ENCODE results near the gene MGAT4A.

MGAT4A gene

DNA sequence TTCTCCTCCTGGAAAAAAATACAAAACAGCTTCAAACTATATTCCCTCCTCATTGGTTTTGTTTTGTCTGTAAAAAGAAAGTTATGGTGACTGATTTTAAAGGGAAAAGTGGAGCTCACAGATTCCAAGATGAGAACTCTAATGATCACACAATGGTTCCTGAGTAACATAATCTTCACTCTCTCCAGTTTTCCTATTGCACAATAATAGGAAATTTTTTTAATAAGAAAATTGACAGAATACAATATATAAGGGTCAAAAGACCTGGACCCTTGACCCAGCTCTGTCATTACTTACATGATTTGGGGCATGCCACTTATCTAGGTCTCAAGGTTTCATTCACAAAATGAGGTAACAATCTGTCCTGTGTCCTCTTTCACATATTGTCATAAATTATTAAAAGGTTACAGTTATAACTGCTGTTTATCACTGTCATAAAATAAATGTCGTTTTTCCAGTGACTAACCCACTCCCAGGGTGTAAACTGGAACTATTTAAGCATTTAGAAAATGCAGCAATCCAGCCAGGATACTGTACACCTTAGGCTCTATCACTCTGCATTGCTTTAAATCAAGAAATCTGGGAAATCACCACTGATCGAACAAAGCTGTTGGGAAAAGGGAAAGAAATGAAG lies 4.1 kb downstream of the MGAT4A start:
- peaks cover 6% of the 10 kb centered on the region for H3K79me1 ChIP-seq (ENCODE audit: low read length)
- no peak overlapping the region for H3K4me3 ChIP-seq (ENCODE audit: low read depth, low read length)
- DNase-seq = peak in 1 of 2 donors; percentile 53
- H3K9me3 ChIP-seq (ENCODE audit: insufficient read depth, low read depth, low read length) = no peaks in the 10 kb centered on the region
- no peak overlapping the region for H2AFZ ChIP-seq (ENCODE audit: insufficient read depth, low read length, poor library complexity)
- no peak overlapping the region for H3K18ac ChIP-seq (ENCODE audit: low read length)
- peaks cover 5% of the 10 kb centered on the region for H3K79me2 ChIP-seq (ENCODE audit: control insufficient read depth, insufficient read depth, low read length, poor library complexity)
- H3K27me3 ChIP-seq (ENCODE audit: insufficient read depth, low read length) = peaks cover 12% of the 10 kb centered on the region
- no peak overlapping the region for H2AK5ac ChIP-seq (ENCODE audit: low read length)
- H3K23ac ChIP-seq (ENCODE audit: low read length) = no peak overlapping the region
- H2BK12ac ChIP-seq (ENCODE audit: low read length) = no peak overlapping the region
- H4K91ac ChIP-seq (ENCODE audit: low read depth, low read length) = no peak overlapping the region
- H3K14ac ChIP-seq (ENCODE audit: low read length) = no peak overlapping the region
- no peak overlapping the region for H2BK5ac ChIP-seq (ENCODE audit: low read depth, low read length, poor library complexity)
- no peak overlapping the region for H2BK120ac ChIP-seq (ENCODE audit: insufficient read depth, low read length, poor library complexity)
- no peaks in the 10 kb centered on the region for H3K36me3 ChIP-seq (ENCODE audit: control insufficient read depth in 1 of 2, insufficient read depth in 2 of 2, low read length in 2 of 2)
- no peak overlapping the region for H3K4me2 ChIP-seq (ENCODE audit: low read length)
- no CpG with 5 or more reads among the region's 2 CpGs for WGBS (ENCODE audit: extremely low coverage, insufficient coverage, insufficient read length)
- no peak overlapping the region for H4K8ac ChIP-seq (ENCODE audit: low read depth, low read length)
- H3K4ac ChIP-seq (ENCODE audit: low read depth, low read length) = no peak overlapping the region
- H3K9ac ChIP-seq (ENCODE audit: low read length) = no peak overlapping the region
- H4K12ac ChIP-seq (ENCODE audit: low read depth, low read length) = no peak overlapping the region
- no peak overlapping the region for H3K27ac ChIP-seq (ENCODE audit: low read depth, low read length)
- no peaks in the 10 kb centered on the region for H3K4me1 ChIP-seq (ENCODE audit: control insufficient read depth in 1 of 2, insufficient read depth in 2 of 2, low read length in 2 of 2)

DNA sequence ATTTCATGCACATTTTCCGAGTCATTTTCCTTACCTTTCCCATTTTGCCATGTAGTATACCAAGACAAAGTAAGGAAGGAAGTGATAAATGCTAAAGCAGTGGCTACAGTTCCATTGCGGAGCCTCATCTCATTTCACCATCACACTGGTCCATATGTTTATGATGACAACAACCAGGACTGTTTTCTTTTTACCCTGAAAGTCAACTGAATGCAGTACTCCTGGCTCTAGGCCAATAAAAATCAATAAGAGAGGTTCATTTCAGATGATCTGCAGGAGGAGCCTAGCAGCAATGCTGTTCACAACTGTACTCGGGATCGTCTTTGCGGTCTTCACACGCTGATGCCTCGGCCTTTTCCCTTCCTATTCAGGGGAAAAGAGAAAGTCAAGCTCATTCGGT lies 4.7 kb downstream of the MGAT4A start:
- H4K8ac ChIP-seq (ENCODE audit: low read depth, low read length) = no peak overlapping the region
- H4K91ac ChIP-seq (ENCODE audit: low read depth, low read length) = no peak overlapping the region
- H3K4me3 ChIP-seq (ENCODE audit: low read depth, low read length) = no peak overlapping the region
- DNase-seq = no peak
- no CpG with 5 or more reads among the region's 8 CpGs for WGBS (ENCODE audit: extremely low coverage, insufficient coverage, insufficient read length)
- H4K12ac ChIP-seq (ENCODE audit: low read depth, low read length) = no peak overlapping the region
- H3K4ac ChIP-seq (ENCODE audit: low read depth, low read length) = no peak overlapping the region
- no peak overlapping the region for H2BK120ac ChIP-seq (ENCODE audit: insufficient read depth, low read length, poor library complexity)
- no peak overlapping the region for H3K14ac ChIP-seq (ENCODE audit: low read length)
- H3K9me3 ChIP-seq (ENCODE audit: insufficient read depth, low read depth, low read length) = no peaks in the 10 kb centered on the region
- no peaks in the 10 kb centered on the region for H3K36me3 ChIP-seq (ENCODE audit: control insufficient read depth in 1 of 2, insufficient read depth in 2 of 2, low read length in 2 of 2)
- no peaks in the 10 kb centered on the region for H3K4me1 ChIP-seq (ENCODE audit: control insufficient read depth in 1 of 2, insufficient read depth in 2 of 2, low read length in 2 of 2)
- H2AK5ac ChIP-seq (ENCODE audit: low read length) = no peak overlapping the region
- no peak overlapping the region for H3K18ac ChIP-seq (ENCODE audit: low read length)
- no peak overlapping the region for H3K27ac ChIP-seq (ENCODE audit: low read depth, low read length)
- no peak overlapping the region for H3K23ac ChIP-seq (ENCODE audit: low read length)
- H3K79me1 ChIP-seq (ENCODE audit: low read length) = peaks cover 1% of the 10 kb centered on the region
- no peak overlapping the region for H2BK5ac ChIP-seq (ENCODE audit: low read depth, low read length, poor library complexity)
- H2BK12ac ChIP-seq (ENCODE audit: low read length) = no peak overlapping the region
- H3K4me2 ChIP-seq (ENCODE audit: low read length) = no peak overlapping the region
- H2AFZ ChIP-seq (ENCODE audit: insufficient read depth, low read length, poor library complexity) = no peak overlapping the region
- no peak overlapping the region for H3K9ac ChIP-seq (ENCODE audit: low read length)
- H3K79me2 ChIP-seq (ENCODE audit: control insufficient read depth, insufficient read depth, low read length, poor library complexity) = peaks cover 1% of the 10 kb centered on the region
- H3K27me3 ChIP-seq (ENCODE audit: insufficient read depth, low read length) = peaks cover 6% of the 10 kb centered on the region

DNA sequence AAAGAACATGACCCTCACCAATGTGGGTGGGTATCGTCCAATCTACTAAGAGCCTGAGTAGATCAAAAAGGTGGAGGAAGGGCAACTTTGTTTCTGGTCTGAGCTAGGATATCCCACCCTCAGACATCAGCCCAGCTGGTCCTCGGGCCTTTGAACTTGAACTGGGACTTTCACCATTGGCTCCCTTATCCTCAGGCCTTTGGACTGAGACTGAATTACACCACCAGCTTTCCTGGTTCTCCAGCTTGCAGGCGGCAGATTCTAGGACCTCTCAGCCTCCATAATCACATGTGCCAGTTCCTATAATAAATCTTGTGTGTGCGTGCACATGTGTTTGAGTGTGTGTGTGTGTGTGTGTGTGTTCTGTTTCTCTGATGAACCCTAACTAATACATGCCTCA lies 10.6 kb downstream of the MGAT4A start:
- no peaks in the 10 kb centered on the region for H3K79me1 ChIP-seq (ENCODE audit: low read length)
- H3K27me3 ChIP-seq (ENCODE audit: insufficient read depth, low read length) = no peaks in the 10 kb centered on the region
- H3K36me3 ChIP-seq (ENCODE audit: control insufficient read depth in 1 of 2, insufficient read depth in 2 of 2, low read length in 2 of 2) = no peaks in the 10 kb centered on the region
- H2AK5ac ChIP-seq (ENCODE audit: low read length) = no peak overlapping the region
- no peak overlapping the region for H3K4ac ChIP-seq (ENCODE audit: low read depth, low read length)
- no peak for DNase-seq
- H3K4me2 ChIP-seq (ENCODE audit: low read length) = no peak overlapping the region
- H2BK120ac ChIP-seq (ENCODE audit: insufficient read depth, low read length, poor library complexity) = no peak overlapping the region
- H2BK12ac ChIP-seq (ENCODE audit: low read length) = no peak overlapping the region
- no peak overlapping the region for H3K14ac ChIP-seq (ENCODE audit: low read length)
- no peaks in the 10 kb centered on the region for H3K9me3 ChIP-seq (ENCODE audit: insufficient read depth, low read depth, low read length)
- no peak overlapping the region for H3K9ac ChIP-seq (ENCODE audit: low read length)
- H3K23ac ChIP-seq (ENCODE audit: low read length) = no peak overlapping the region
- no CpG with 5 or more reads among the region's 4 CpGs for WGBS (ENCODE audit: extremely low coverage, insufficient coverage, insufficient read length)
- H3K18ac ChIP-seq (ENCODE audit: low read length) = no peak overlapping the region
- no peak overlapping the region for H4K12ac ChIP-seq (ENCODE audit: low read depth, low read length)
- no peak overlapping the region for H4K91ac ChIP-seq (ENCODE audit: low read depth, low read length)
- H2BK5ac ChIP-seq (ENCODE audit: low read depth, low read length, poor library complexity) = no peak overlapping the region
- no peak overlapping the region for H4K8ac ChIP-seq (ENCODE audit: low read depth, low read length)
- no peaks in the 10 kb centered on the region for H3K79me2 ChIP-seq (ENCODE audit: control insufficient read depth, insufficient read depth, low read length, poor library complexity)
- no peaks in the 10 kb centered on the region for H3K4me1 ChIP-seq (ENCODE audit: control insufficient read depth in 1 of 2, insufficient read depth in 2 of 2, low read length in 2 of 2)
- H3K27ac ChIP-seq (ENCODE audit: low read depth, low read length) = no peak overlapping the region
- no peak overlapping the region for H2AFZ ChIP-seq (ENCODE audit: insufficient read depth, low read length, poor library complexity)
- H3K4me3 ChIP-seq (ENCODE audit: low read depth, low read length) = no peak overlapping the region

DNA sequence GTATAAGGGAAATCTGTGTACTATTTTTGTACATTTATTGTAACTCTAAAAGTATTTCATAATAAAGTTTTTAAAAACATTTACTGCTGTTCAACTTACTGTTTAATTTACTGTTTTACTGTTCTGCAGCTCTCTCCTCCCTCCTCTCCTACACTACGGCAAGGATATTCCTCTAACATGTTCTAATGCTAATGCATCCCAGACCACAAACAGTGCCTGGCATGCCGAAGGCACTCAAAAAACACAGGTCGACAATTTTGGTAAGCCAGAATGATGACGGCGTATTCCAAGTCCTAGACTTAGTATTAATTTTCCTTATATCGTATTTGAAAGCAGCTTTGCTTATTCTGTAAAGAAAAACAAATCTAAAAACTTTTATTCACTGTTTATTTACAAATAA lies 13.3 kb downstream of the MGAT4A start:
- WGBS (ENCODE audit: extremely low coverage, insufficient coverage, insufficient read length) = no CpG with 5 or more reads among the region's 6 CpGs
- Histone ChIP-seq H3K4me3 (ENCODE audit: low read depth, low read length) (no peak overlapping the region), H3K79me1 (ENCODE audit: low read length) (no peaks in the 10 kb centered on the region), H4K8ac (ENCODE audit: low read depth, low read length) (no peak overlapping the region), H3K36me3 (ENCODE audit: control insufficient read depth in 1 of 2, insufficient read depth in 2 of 2, low read length in 2 of 2) (no peaks in the 10 kb centered on the region), H3K23ac (ENCODE audit: low read length) (no peak overlapping the region), H2BK120ac (ENCODE audit: insufficient read depth, low read length, poor library complexity) (no peak overlapping the region), H3K18ac (ENCODE audit: low read length) (no peak overlapping the region), H2AK5ac (ENCODE audit: low read length) (no peak overlapping the region), H3K27me3 (ENCODE audit: insufficient read depth, low read length) (no peaks in the 10 kb centered on the region), H3K14ac (ENCODE audit: low read length) (no peak overlapping the region), H2AFZ (ENCODE audit: insufficient read depth, low read length, poor library complexity) (no peak overlapping the region), H4K91ac (ENCODE audit: low read depth, low read length) (no peak overlapping the region), H2BK5ac (ENCODE audit: low read depth, low read length, poor library complexity) (no peak overlapping the region), H3K79me2 (ENCODE audit: control insufficient read depth, insufficient read depth, low read length, poor library complexity) (no peaks in the 10 kb centered on the region), H3K9ac (ENCODE audit: low read length) (no peak overlapping the region), H3K4me2 (ENCODE audit: low read length) (no peak overlapping the region), H3K27ac (ENCODE audit: low read depth, low read length) (no peak overlapping the region), H3K9me3 (ENCODE audit: insufficient read depth, low read depth, low read length) (no peaks in the 10 kb centered on the region), H4K12ac (ENCODE audit: low read depth, low read length) (no peak overlapping the region), H3K4ac (ENCODE audit: low read depth, low read length) (no peak overlapping the region), H2BK12ac (ENCODE audit: low read length) (no peak overlapping the region), H3K4me1 (ENCODE audit: control insufficient read depth in 1 of 2, insufficient read depth in 2 of 2, low read length in 2 of 2) (no peaks in the 10 kb centered on the region)
- DNase-seq = no peak

Data from trophoblast cell (in vitro differentiated cells and primary cell).